A549 treated with CORT108297 at 1 μM for 4 hours (cell line): Measurements from ENCODE around the gene MALRD1. TPM values are rescaled to one million over a fixed set of nuclear protein-coding genes. Genes with fewer than 3 reads are reported as not detected.

Experiments
- total RNA-seq: library from RNA; stranded (reverse); fragments of 200-300 nt; extraction: Qiagen RNA extraction; gene quantifications from 5 replicates; pipeline ENCODE4 v1.2.3, GENCODE V29; 2022

Gene MALRD1
- total RNA-seq = not detected in 5 replicates

DNA sequence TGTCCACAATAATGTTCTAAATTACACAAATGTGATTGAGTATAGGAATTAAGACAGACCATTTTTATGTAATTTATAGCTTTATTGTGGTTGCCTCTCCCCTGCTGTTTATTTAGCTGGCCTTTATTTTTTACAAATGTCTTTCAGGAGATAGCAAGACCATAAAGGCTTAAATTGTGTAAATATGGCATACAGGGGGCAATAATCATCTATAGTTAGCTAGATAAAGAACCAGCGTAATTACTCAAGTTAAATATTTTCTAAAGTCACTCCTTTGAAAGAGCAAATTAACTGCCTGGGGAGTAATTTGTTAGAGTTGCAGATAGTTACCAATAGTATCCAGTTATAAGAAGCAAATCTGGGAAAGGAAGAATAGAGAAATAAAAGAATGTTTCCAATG, at the start of gene MALRD1:
Gene MALRD1, plus strand, starts transcription at position 313 of the 400 bp plus-strand sequence. CDS start 138 bp downstream, outside the sequence.

